PC-3 (cell line): ENCODE results near the gene BRD4. TPM values are rescaled to one million over a fixed set of nuclear protein-coding genes. Genes with fewer than 3 reads are reported as not detected.
A peak's percentile ranks its signal among the peaks of the same experiment; 100 is the strongest.

Experiments used
- ATAC-seq: fragments of 200-7000 bp; cut with Tn5 transposase; 2 replicates; pipeline ENCODE4 v1.9.1; 2020; ENCODE audit warnings: mild to moderate bottlenecking, moderate library complexity
- BruUV-seq: library from RNA; stranded (reverse); fragments of 400-500 nt; replicated peaks from 2 replicates; lab custom pipeline; 2021; lab: Mats Ljungman, UMichigan
- CTCF ChIA-PET: fragments of 300-600 bp; sonication (Branson Sonifier 250); formaldehyde crosslinking; loops from one replicate; lab custom pipeline; 2022; ENCODE audit warnings: antibody characterized with exemption; lab: Charles Lee
- POLR2A ChIA-PET: fragments of 300-600 bp; sonication (Branson Sonifier 250); formaldehyde crosslinking; loops from one replicate; lab custom pipeline; 2022; ENCODE audit warnings: antibody characterized with exemption; ENCODE audit not compliant: unreplicated experiment; lab: Charles Lee
- DNase-seq: peaks from one replicate; pipeline ENCODE4 v3.0.0-alpha.2; 2015
- H2AFZ ChIP-seq: fragments of 300-600 bp; sonication (generic); 2 replicates; pipeline ENCODE4 v1.6.0; 2016; ENCODE audit warnings: antibody characterized with exemption, low read length
- H3F3A ChIP-seq: fragments of 300-600 bp; sonication (generic); one replicate; pipeline ENCODE4 v1.6.0; 2017; ENCODE audit warnings: antibody characterized with exemption, low read length, control low read depth, mild to moderate bottlenecking; ENCODE audit not compliant: unreplicated experiment
- H3K27ac ChIP-seq: fragments of 300-600 bp; sonication (generic); 2 replicates; pipeline ENCODE4 v1.5.1; 2016; ENCODE audit warnings: mild to moderate bottlenecking, low read length
- H3K27me3 ChIP-seq: fragments of 300-600 bp; sonication (generic); 2 replicates; pipeline ENCODE4 v1.6.1; 2016; ENCODE audit warnings: low read length, mixed read lengths
- H3K36me3 ChIP-seq: fragments of 300-600 bp; sonication (generic); 2 replicates; pipeline ENCODE4 v1.6.1; 2016; ENCODE audit warnings: low read depth, mixed run types, low read length, mixed read lengths
- H3K4me1 ChIP-seq: fragments of 300-600 bp; sonication (generic); 2 replicates; pipeline ENCODE4 v1.5.1; 2016; ENCODE audit warnings: low read length; ENCODE audit not compliant: insufficient read depth
- H3K4me2 ChIP-seq: fragments of 300-600 bp; sonication (generic); 2 replicates; pipeline ENCODE4 v1.6.0; 2016; ENCODE audit warnings: low read length
- H3K4me3 ChIP-seq: fragments of 300-600 bp; sonication (generic); 2 replicates; pipeline ENCODE4 v1.5.1; 2016; ENCODE audit warnings: mild to moderate bottlenecking, low read length, mixed read lengths
- H3K79me2 ChIP-seq: fragments of 300-600 bp; sonication (generic); 2 replicates; pipeline ENCODE4 v1.6.1; 2017; ENCODE audit warnings: low read length, mixed read lengths
- H3K9ac ChIP-seq: fragments of 300-600 bp; sonication (generic); 2 replicates; pipeline ENCODE4 v1.6.0; 2016; ENCODE audit warnings: mild to moderate bottlenecking, low read length
- H3K9me2 ChIP-seq: fragments of 300-600 bp; sonication (generic); replicated peaks from 2 replicates; pipeline ENCODE4 v1.6.1; 2016; ENCODE audit warnings: mixed run types, low read length, mixed read lengths
- H3K9me3 ChIP-seq: fragments of 300-600 bp; sonication (generic); 2 replicates; pipeline ENCODE4 v1.6.1; 2016; ENCODE audit warnings: low read length, mixed read lengths
- H4K20me1 ChIP-seq: fragments of 300-600 bp; sonication (generic); 2 replicates; pipeline ENCODE4 v1.6.1; 2016; ENCODE audit warnings: low read length, mixed read lengths
- CTCF ChIP-seq: fragments of 300-600 bp; sonication (generic); conservative IDR thresholded peaks from 2 replicates; pipeline ENCODE4 v1.5.1; 2017; ENCODE audit warnings: antibody characterized with exemption, low read depth, mild to moderate bottlenecking, low read length
- EZH2 ChIP-seq: fragments of 300-600 bp; sonication (generic); IDR thresholded peaks from one replicate; pipeline ENCODE4 v1.6.1; 2017; ENCODE audit warnings: antibody characterized with exemption, mild to moderate bottlenecking, low read length; ENCODE audit not compliant: unreplicated experiment
- EZH2phosphoT487 ChIP-seq: fragments of 300-600 bp; sonication (generic); IDR thresholded peaks from 2 replicates; pipeline ENCODE4 v1.6.1; 2018; ENCODE audit warnings: mild to moderate bottlenecking, antibody characterized with exemption, low read length, borderline replicate concordance
- intact Hi-C: fragments of 100-400 bp; cut with micrococcal nuclease; formaldehyde crosslinking; loops from 2 replicates; pipeline ENCODE4 v1.9.0; 2023
- total RNA-seq: library from RNA; depleted of rRNA; stranded (reverse); fragments of >200 nt; gene quantifications from 2 replicates; pipeline ENCODE4 v1.2.3, GENCODE V29; 2014

BRD4 gene
- total RNA-seq, 1 experiment from 2014 or later = 20.9 TPM

- Histone ChIP-seq H3F3A (peaks cover 14% of the 10 kb centered on the region), H3K36me3 (0 out of 2 replicates have a peak, but pooled peaks cover 3% of the 10 kb centered on the region), H3K4me2 (peak overlapping the region; percentile 69), H3K9me3 (no peaks in the 10 kb centered on the region), H3K27me3 (no peaks in the 10 kb centered on the region), H3K9me2 (no peaks in the 10 kb centered on the region), H3K27ac (peak overlapping the region; percentile 82), H3K79me2 (peaks cover 99% of the 10 kb centered on the region), H3K9ac (peak overlapping the region; percentile 34), H4K20me1 (peaks cover 84% of the 10 kb centered on the region), H2AFZ (no peak overlapping the region), H3K4me1 (peaks cover 56% of the 10 kb centered on the region), H3K4me3 (peak overlapping the region; percentile 36)
- intact Hi-C loops = no loop called here
- DNase-seq (peak; percentile 45), ATAC-seq (peak; percentile 40)
- TSS peak; percentile 10 for BruUV-seq
- TF ChIP-seq EZH2phosphoT487 = no peak
- no peak for TF ChIP-seq EZH2
- ChIA-PET CTCF (no interaction called here), POLR2A (interaction anchor here (0.5 to 0.9 kb wide), 3 partner anchors 10 to 34 kb away, joined by 3 to 4 read pairs (median 4); no protein-coding TSS in a partner anchor)
Measured at GRCh38 chr19:15303105-15303780, 29.1 kb downstream of the BRD4 start.

DNA sequence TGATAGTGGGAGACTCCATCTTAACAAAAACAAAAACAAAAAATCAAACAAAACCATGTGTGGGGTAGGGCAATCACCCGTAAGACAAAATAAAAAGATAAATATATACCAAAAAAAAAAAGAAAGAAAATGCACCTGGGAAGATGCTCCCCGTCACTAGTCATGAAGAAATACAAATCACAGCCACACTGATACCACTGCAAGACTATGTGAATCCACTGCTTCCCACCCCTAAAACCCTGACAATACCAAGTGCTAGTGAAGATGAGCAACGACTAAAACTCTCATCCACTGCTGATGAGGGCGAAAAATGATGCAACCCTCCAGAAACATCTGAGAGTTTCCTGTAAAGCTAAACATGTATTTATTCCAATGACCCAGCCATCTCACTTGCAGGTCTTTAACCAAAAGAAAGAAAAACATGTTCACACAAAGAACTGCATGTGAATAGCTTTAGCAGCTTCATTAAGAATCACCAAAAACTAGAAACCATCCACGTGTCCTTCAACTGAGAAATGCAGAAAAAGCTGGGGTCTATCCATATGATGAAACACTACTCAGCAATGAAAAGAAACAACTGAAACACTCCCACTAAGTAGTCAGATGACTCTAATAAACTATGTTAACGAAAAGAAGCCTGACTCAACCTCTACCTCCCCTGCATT is 31.7 kb downstream of the BRD4 start:
- Histone ChIP-seq H3K9me2 (no peaks in the 10 kb centered on the region), H3K4me3 (no peak overlapping the region), H2AFZ (no peak overlapping the region), H3F3A (peaks cover 18% of the 10 kb centered on the region), H4K20me1 (peaks cover 84% of the 10 kb centered on the region), H3K4me2 (no peak overlapping the region), H3K9ac (no peak overlapping the region), H3K27ac (no peak overlapping the region), H3K27me3 (no peaks in the 10 kb centered on the region), H3K79me2 (peaks cover 99% of the 10 kb centered on the region), H3K9me3 (no peaks in the 10 kb centered on the region), H3K4me1 (peaks cover 64% of the 10 kb centered on the region), H3K36me3 (peaks cover 7% of the 10 kb centered on the region)
- TF ChIP-seq EZH2 (no peak), CTCF (no peak), EZH2phosphoT487 (no peak)
- ATAC-seq (no peak), DNase-seq (no peak)
- POLR2A ChIA-PET = no interaction called here
- no TSS peak for BruUV-seq
- CTCF ChIA-PET = no interaction called here
- intact Hi-C loops = no loop called here

- DNase-seq (no peak), ATAC-seq (no peak)
- H3K4me3 ChIP-seq = no peak overlapping the region
- H3K4me2 ChIP-seq = no peak overlapping the region
- peaks cover 17% of the 10 kb centered on the region for H3F3A ChIP-seq
- POLR2A ChIA-PET = no interaction called here
- peaks cover 4% of the 10 kb centered on the region for H3K36me3 ChIP-seq
- peaks cover 84% of the 10 kb centered on the region for H4K20me1 ChIP-seq
- H3K27ac ChIP-seq = no peak overlapping the region
- no peak overlapping the region for H2AFZ ChIP-seq
- H3K4me1 ChIP-seq = peaks cover 58% of the 10 kb centered on the region
- H3K9me2 ChIP-seq = no peaks in the 10 kb centered on the region
- no peaks in the 10 kb centered on the region for H3K27me3 ChIP-seq
- CTCF ChIA-PET = no interaction called here
- no peaks in the 10 kb centered on the region for H3K9me3 ChIP-seq
- BruUV-seq = no TSS peak
- TF ChIP-seq EZH2 (no peak), CTCF (no peak), EZH2phosphoT487 (no peak)
- no peak overlapping the region for H3K9ac ChIP-seq
- peaks cover 99% of the 10 kb centered on the region for H3K79me2 ChIP-seq
- intact Hi-C loops = loop anchor here (5.0 kb wide), 1 partner anchor 33 kb away; the partner anchor contains the start of gene BRD4
Measured at GRCh38 chr19:15299568-15300409, 32.5 kb downstream of the BRD4 start.
